Hematopoietic multipotent progenitor cell (in vitro differentiated cells): ENCODE measurements around the gene LIG3. TPM values are rescaled to one million over a fixed set of nuclear protein-coding genes. Genes with fewer than 3 reads are reported as not detected.
A peak's percentile ranks its signal among the peaks of the same experiment; 100 is the strongest.
"Not testable (repeated sequence)": the region's sequence is repeated elsewhere in the genome, so short reads cannot be mapped to it uniquely, and the experiment has no call there.

Source experiments
- DNase-seq, 3 donors: peaks; one replicate each; pipeline ENCODE4 v3.0.0-alpha.2; 2011 to 2015; ENCODE audit warnings: low read depth in 2 of 3, low spot score in 2 of 3
- total RNA-seq: library from RNA; depleted of rRNA; stranded (reverse); fragments of >200 nt; gene quantifications from one replicate; pipeline ENCODE4 v1.2.3, GENCODE V29; 2012

LIG3 gene
- total RNA-seq, 1 donor, result 51.7 TPM

GRCh38 chr17:34998205-34998604 lies 17.9 kb downstream of the LIG3 start:
- DNase-seq, result peak; percentile 50 to 90 (median 73)

GRCh38 chr17:34999456-34999855 lies 19.1 kb downstream of the LIG3 start:
- DNase-seq, result no peak

GRCh38 chr17:35000965-35001364 lies 20.7 kb downstream of the LIG3 start:
- DNase-seq, result not testable (repeated sequence)

GRCh38 chr17:35001549-35001948 lies 21.2 kb downstream of the LIG3 start:
- DNase-seq, result no peak

- DNase-seq, result no peak
Observed at GRCh38 chr17:35002876-35003551, 22.7 kb downstream of the LIG3 start.

- no peak for DNase-seq
Observed at GRCh38 chr17:35003778-35004177, 23.5 kb downstream of the LIG3 start.

- no peak for DNase-seq
Observed at GRCh38 chr17:35006345-35006744, 26.0 kb downstream of the LIG3 start.

- no peak for DNase-seq
Observed at GRCh38 chr17:35006961-35007360, 26.6 kb downstream of the LIG3 start.

GRCh38 chr17:35010093-35010492 lies 29.8 kb downstream of the LIG3 start:
- DNase-seq, result no peak

GRCh38 chr17:35011671-35012216 lies 31.4 kb downstream of the LIG3 start:
- DNase-seq, result no peak

GRCh38 chr17:35016369-35016768 lies 36.1 kb downstream of the LIG3 start:
- no peak for DNase-seq

- no peak for DNase-seq
Observed at GRCh38 chr17:35017021-35017420, 36.7 kb downstream of the LIG3 start.

GRCh38 chr17:35018814-35019213 lies 38.5 kb downstream of the LIG3 start:
- DNase-seq, result no peak

GRCh38 chr17:35019386-35020179 lies 39.3 kb downstream of the LIG3 start:
- no peak for DNase-seq

GRCh38 chr17:35021520-35022380 lies 41.4 kb downstream of the LIG3 start:
- no peak for DNase-seq

GRCh38 chr17:35022536-35023063 lies 42.3 kb downstream of the LIG3 start:
- DNase-seq, result peak; percentile 37 to 75 (median 71)

GRCh38 chr17:35023538-35023937 lies 43.2 kb downstream of the LIG3 start:
- DNase-seq, result no peak

- no peak for DNase-seq
Observed at GRCh38 chr17:35025541-35025940, 45.2 kb downstream of the LIG3 start.

- DNase-seq, result not testable (repeated sequence)
Observed at GRCh38 chr17:35028097-35028496, 47.8 kb downstream of the LIG3 start.

- peak in 1 of 3 donors; percentile 20 for DNase-seq
Observed at GRCh38 chr17:35028531-35029262, 48.4 kb downstream of the LIG3 start.
